B cell (primary cell): ENCODE results near the gene ZC3H12C.

Source experiments
- EZH2 ChIP-seq: IDR thresholded peaks from 2 replicates; pipeline ENCODE4 v1.6.1; 2012; ENCODE audit warnings: borderline replicate concordance, low read depth, mild to moderate bottlenecking, moderate library complexity, low read length; ENCODE audit not compliant: insufficient read depth, poor library complexity, severe bottlenecking
- TF ChIP-seq, protein P1 (sequence below): fragments of 200-600 bp; IDR thresholded peaks from one replicate; pipeline ENCODE4 v1.8.0; 2022; ENCODE audit warnings: antibody characterized with exemption, mild to moderate bottlenecking

DNA sequence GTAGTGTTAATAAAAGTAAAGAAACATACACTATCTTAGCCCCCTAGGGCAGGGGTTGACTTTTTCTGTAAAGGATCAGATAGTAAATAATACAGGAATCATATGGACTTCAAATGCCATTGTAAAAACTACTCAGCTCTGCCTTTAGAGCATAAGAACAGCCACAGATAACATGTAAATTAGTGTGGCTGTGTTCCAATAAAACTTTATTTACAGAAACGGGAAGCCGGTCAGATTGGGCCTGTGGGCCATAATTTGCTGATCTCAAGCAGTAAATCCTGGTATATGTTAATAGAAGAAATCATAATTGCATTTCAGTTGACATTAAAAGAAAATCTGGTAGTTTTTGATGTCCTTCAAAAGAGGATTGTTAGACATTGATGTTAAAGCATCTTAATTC, 76.5 kb downstream of the ZC3H12C start:
- TF ChIP-seq, protein P1, sequence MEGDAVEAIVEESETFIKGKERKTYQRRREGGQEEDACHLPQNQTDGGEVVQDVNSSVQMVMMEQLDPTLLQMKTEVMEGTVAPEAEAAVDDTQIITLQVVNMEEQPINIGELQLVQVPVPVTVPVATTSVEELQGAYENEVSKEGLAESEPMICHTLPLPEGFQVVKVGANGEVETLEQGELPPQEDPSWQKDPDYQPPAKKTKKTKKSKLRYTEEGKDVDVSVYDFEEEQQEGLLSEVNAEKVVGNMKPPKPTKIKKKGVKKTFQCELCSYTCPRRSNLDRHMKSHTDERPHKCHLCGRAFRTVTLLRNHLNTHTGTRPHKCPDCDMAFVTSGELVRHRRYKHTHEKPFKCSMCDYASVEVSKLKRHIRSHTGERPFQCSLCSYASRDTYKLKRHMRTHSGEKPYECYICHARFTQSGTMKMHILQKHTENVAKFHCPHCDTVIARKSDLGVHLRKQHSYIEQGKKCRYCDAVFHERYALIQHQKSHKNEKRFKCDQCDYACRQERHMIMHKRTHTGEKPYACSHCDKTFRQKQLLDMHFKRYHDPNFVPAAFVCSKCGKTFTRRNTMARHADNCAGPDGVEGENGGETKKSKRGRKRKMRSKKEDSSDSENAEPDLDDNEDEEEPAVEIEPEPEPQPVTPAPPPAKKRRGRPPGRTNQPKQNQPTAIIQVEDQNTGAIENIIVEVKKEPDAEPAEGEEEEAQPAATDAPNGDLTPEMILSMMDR = no peak
- no peak for TF ChIP-seq EZH2
